Nephron progenitor cell (in vitro differentiated cells): ENCODE measurements around the gene CHMP6.

Source experiments
- DNase-seq: peaks from one replicate; pipeline ENCODE4 v3.0.0; 2021
- H3K27ac Mint-ChIP-seq: 2 replicates; pipeline ENCODE4 v1.8.0; 2021; ENCODE audit warnings: mild to moderate bottlenecking, moderate library complexity, mixed read lengths
- H3K27me3 Mint-ChIP-seq: 2 replicates; pipeline ENCODE4 v1.8.0; 2021; ENCODE audit warnings: mild to moderate bottlenecking, low read depth, mixed read lengths; ENCODE audit not compliant: poor library complexity
- H3K36me3 Mint-ChIP-seq: 2 replicates; pipeline ENCODE4 v1.8.0; 2021; ENCODE audit warnings: low read depth, mixed read lengths
- H3K4me1 Mint-ChIP-seq: 2 replicates; pipeline ENCODE4 v1.8.0; 2021; ENCODE audit warnings: mixed read lengths
- H3K4me3 Mint-ChIP-seq: 2 replicates; pipeline ENCODE4 v1.8.0; 2021; ENCODE audit warnings: mild to moderate bottlenecking, moderate library complexity, mixed read lengths
- H3K9me3 Mint-ChIP-seq: 2 replicates; pipeline ENCODE4 v1.8.0; 2021; ENCODE audit warnings: mild to moderate bottlenecking, moderate library complexity, mixed read lengths
- TF ChIP-seq, protein P1 (sequence below): fragments of 200-600 bp; sonication (generic); IDR thresholded peaks from 2 replicates; pipeline ENCODE4 v1.5.0; 2021; ENCODE audit warnings: antibody characterized with exemption

CHMP6 gene

GRCh38 chr17:80991645-80992076 lies at the start of gene CHMP6:
Gene CHMP6, plus strand, starts transcription at chr17:80991841. Its CDS starts 78 bp downstream, at chr17:80991919.
- Mint-ChIP-seq H3K4me3 (peak within 1 kb of the TSS; percentile 83), H3K27me3 (peaks cover 39% of the 10 kb centered on the region), H3K4me1 (peaks cover 25% of the 10 kb centered on the region), H3K27ac (no peak within 1 kb of the TSS), H3K36me3 (no peaks in the 10 kb centered on the region), H3K9me3 (no peaks in the 10 kb centered on the region)
- TF ChIP-seq, protein P1, sequence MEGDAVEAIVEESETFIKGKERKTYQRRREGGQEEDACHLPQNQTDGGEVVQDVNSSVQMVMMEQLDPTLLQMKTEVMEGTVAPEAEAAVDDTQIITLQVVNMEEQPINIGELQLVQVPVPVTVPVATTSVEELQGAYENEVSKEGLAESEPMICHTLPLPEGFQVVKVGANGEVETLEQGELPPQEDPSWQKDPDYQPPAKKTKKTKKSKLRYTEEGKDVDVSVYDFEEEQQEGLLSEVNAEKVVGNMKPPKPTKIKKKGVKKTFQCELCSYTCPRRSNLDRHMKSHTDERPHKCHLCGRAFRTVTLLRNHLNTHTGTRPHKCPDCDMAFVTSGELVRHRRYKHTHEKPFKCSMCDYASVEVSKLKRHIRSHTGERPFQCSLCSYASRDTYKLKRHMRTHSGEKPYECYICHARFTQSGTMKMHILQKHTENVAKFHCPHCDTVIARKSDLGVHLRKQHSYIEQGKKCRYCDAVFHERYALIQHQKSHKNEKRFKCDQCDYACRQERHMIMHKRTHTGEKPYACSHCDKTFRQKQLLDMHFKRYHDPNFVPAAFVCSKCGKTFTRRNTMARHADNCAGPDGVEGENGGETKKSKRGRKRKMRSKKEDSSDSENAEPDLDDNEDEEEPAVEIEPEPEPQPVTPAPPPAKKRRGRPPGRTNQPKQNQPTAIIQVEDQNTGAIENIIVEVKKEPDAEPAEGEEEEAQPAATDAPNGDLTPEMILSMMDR, result no peak
- DNase-seq, result peak; percentile 73

DNA sequence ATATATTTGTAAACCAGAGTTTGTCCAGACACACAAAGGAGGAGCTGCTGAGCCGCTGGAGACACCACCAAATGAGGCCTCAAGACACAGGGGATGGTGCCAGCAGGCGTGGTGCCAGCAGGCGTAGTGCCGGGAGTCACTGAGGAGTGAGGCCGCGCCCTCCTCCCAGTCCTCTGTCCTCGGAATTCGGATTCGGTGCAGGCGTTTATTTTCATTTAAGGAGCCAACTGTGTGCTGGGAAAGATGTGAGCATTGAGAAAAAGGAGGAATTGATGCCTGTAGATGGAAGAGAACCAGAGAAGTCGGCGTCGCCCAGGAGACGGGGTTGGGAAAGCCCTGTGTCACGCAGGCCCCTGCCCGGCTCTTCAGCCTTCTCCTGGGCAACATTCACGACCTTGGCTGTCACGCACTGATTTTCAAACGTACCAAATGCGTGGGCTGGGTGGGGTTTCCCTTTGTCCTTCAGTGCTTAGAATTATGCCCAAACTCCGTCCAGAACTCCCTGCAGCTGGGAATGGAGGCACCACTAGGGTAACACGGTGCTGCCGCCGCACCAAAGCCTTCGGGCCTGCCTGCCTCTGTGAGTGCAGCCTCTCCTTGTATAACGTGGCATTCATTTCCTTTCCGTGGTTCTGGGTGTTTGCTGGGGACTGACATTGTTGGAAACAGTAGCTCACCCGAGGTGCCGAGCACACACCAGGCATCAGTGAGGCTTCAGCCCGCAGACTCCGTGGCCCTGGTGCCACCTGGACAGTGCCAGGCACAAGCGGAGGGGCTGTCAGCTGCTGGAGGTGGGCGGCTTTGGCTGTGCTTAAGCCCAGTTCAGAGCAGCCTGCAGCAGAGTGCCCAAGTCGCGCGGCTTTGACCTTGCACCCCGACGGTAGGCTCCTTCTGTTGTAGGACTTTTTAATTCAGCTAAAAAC lies 49.0 kb upstream of the CHMP6 start:
- TF ChIP-seq, protein P1, result no peak
- Mint-ChIP-seq H3K27me3 (peaks cover 3% of the 10 kb centered on the region), H3K36me3 (peaks cover 35% of the 10 kb centered on the region), H3K9me3 (no peaks in the 10 kb centered on the region), H3K4me3 (no peak overlapping the region), H3K4me1 (peaks cover 17% of the 10 kb centered on the region), H3K27ac (peak overlapping the region; percentile 73)
- DNase-seq, result no peak

GRCh38 chr17:80943346-80944145 lies 48.1 kb upstream of the CHMP6 start:
- H3K4me1 Mint-ChIP-seq, result peaks cover 8% of the 10 kb centered on the region
- no peak overlapping the region for H3K27ac Mint-ChIP-seq
- TF ChIP-seq, protein P1, result no peak
- DNase-seq, result no peak
- H3K36me3 Mint-ChIP-seq, result peaks cover 36% of the 10 kb centered on the region
- H3K9me3 Mint-ChIP-seq, result no peaks in the 10 kb centered on the region
- peaks cover 3% of the 10 kb centered on the region for H3K27me3 Mint-ChIP-seq
- no peak overlapping the region for H3K4me3 Mint-ChIP-seq

- H3K4me3 Mint-ChIP-seq, result no peak overlapping the region
- peaks cover 36% of the 10 kb centered on the region for H3K36me3 Mint-ChIP-seq
- no peak overlapping the region for H3K27ac Mint-ChIP-seq
- no peak for DNase-seq
- H3K27me3 Mint-ChIP-seq, result peaks cover 3% of the 10 kb centered on the region
- H3K9me3 Mint-ChIP-seq, result no peaks in the 10 kb centered on the region
- TF ChIP-seq, protein P1, result no peak
- peaks cover under 1% of the 10 kb centered on the region for H3K4me1 Mint-ChIP-seq
Observed at GRCh38 chr17:80944326-80944725, 47.3 kb upstream of the CHMP6 start.

DNA sequence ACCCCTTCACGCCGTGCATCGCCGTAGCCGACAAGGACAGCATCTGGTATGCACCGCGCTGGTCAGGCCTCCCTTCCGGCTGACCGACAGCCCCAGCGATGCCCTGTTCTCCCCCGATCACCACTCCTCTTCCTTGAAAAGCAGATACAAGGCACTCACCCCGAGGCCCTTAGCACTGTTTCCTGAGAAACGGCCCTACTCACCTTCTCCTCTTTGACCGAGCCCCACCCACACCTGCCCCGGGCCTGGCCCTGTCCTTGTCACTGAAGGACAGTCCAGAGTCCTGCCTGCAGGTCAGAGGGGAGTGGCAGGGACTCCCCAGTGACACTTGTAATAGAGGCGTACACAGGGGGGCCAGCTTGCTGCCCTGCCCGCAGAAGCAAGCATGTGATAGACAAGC lies 45.9 kb upstream of the CHMP6 start:
- Mint-ChIP-seq H3K27ac (peak overlapping the region; percentile 45), H3K4me1 (no peaks in the 10 kb centered on the region), H3K27me3 (no peaks in the 10 kb centered on the region), H3K4me3 (no peak overlapping the region), H3K9me3 (no peaks in the 10 kb centered on the region), H3K36me3 (peaks cover 42% of the 10 kb centered on the region)
- no peak for DNase-seq
- TF ChIP-seq, protein P1, result no peak
